Thymus (tissue), 11 donors: Measurements from ENCODE around the gene SLC37A1. TPM values are rescaled to one million over a fixed set of nuclear protein-coding genes. Genes with fewer than 3 reads are reported as not detected.

Experiments used
- DNase-seq, 9 donors: peaks; one replicate each; pipeline ENCODE4 v3.0.0-alpha.2; 2013; ENCODE audit warnings: low spot score in 9 of 9, low read depth in 6 of 9, missing footprints in 1 of 9
- H3K27ac ChIP-seq, 2 donors: one replicate each; pipeline ENCODE4 v1.5.1; 2013; ENCODE audit warnings: control low read depth in 1 of 2, low read depth in 1 of 2, low read length in 1 of 2, mild to moderate bottlenecking in 1 of 2, moderate library complexity in 1 of 2
- H3K27me3 ChIP-seq, 2 donors: one replicate each; pipeline ENCODE4 v1.5.1; 2013; ENCODE audit warnings: low read length in 1 of 2; ENCODE audit not compliant: control insufficient read depth in 2 of 2, insufficient read depth in 1 of 2
- H3K36me3 ChIP-seq, 2 donors: one replicate each; pipeline ENCODE4 v1.5.1; 2013; ENCODE audit warnings: low read length in 1 of 2, mild to moderate bottlenecking in 1 of 2, moderate library complexity in 1 of 2; ENCODE audit not compliant: control insufficient read depth in 2 of 2, insufficient read depth in 2 of 2
- H3K4me1 ChIP-seq, 2 donors: one replicate each; pipeline ENCODE4 v1.5.1; 2013; ENCODE audit warnings: low read length in 2 of 2; ENCODE audit not compliant: control insufficient read depth in 2 of 2, insufficient read depth in 2 of 2
- H3K4me3 ChIP-seq, 2 donors: one replicate each; pipeline ENCODE4 v1.5.1; 2013; ENCODE audit warnings: low read length in 2 of 2, control low read depth in 1 of 2, mild to moderate bottlenecking in 1 of 2
- H3K9me3 ChIP-seq, 2 donors: one replicate each; pipeline ENCODE4 v1.5.1; 2013; ENCODE audit warnings: low read length in 1 of 2, mild to moderate bottlenecking in 1 of 2; ENCODE audit not compliant: control insufficient read depth in 2 of 2, insufficient read depth in 1 of 2
- WGBS: extraction: QIAGEN DNeasy Blood & Tissue Kit; methylation state at CpG from one replicate; pipeline ENCODE4 v1.1.7; 2013; 5-methylcytosine and 5-hydroxymethylcytosine counted together
- polyA plus RNA-seq: library from polyadenylated mRNA; stranded (reverse); fragments of 200-250 nt; gene quantifications from one replicate; pipeline ENCODE4 v1.2.3, GENCODE V29; 2013
- total RNA-seq: library from RNA; stranded (reverse); fragments of 120-200 nt; gene quantifications from one replicate; pipeline ENCODE4 v1.2.4, GENCODE V29; 2013
- donor health status: healthy.

The SLC37A1 gene
- total and polyA plus RNA-seq, 2 donors, result 9.0 to 9.2 TPM

DNA sequence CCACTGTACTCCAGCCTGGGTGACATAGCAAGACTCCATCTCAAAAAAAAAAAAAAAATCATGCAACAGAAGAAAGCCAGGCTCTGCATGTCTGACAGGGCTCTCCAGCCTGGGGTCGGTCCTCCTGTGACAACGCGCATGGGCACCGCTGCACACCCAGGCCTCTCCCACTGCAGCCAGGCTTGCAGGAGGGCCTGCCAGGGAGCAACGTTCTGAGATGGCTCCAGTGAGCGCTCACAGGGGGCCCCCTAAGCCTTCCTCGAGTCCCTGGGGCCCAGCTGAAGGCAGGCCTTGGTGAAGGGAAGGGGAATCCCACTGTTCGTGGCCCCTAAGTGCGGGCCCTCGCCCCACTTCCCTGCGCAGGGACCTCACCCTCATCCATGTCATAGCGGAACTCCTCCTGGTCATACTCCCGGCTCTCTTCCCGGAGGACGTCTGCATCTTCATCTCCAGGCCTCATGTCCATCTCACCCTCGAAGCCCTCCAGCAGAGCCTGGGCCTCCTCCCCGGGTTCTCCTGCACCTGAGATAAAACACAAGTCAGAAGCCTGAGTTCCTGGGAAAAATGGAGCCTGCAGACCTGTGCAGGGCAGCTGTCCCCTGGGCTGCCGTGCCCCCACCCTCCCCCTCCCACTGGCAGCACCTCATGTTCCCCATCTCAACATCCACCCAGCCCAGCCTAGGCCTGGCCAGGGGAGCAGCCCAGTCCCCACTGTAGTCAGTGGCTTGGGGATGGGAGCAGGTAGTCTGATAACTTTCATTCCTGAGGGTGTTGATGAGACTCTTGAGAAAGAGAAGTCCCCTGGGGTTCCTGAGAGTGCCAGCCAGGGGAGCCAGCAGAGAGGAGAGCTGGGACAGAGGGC is 37.9 kb upstream of the SLC37A1 start:
- H3K9me3 ChIP-seq, result no peaks in the 10 kb centered on the region

DNA sequence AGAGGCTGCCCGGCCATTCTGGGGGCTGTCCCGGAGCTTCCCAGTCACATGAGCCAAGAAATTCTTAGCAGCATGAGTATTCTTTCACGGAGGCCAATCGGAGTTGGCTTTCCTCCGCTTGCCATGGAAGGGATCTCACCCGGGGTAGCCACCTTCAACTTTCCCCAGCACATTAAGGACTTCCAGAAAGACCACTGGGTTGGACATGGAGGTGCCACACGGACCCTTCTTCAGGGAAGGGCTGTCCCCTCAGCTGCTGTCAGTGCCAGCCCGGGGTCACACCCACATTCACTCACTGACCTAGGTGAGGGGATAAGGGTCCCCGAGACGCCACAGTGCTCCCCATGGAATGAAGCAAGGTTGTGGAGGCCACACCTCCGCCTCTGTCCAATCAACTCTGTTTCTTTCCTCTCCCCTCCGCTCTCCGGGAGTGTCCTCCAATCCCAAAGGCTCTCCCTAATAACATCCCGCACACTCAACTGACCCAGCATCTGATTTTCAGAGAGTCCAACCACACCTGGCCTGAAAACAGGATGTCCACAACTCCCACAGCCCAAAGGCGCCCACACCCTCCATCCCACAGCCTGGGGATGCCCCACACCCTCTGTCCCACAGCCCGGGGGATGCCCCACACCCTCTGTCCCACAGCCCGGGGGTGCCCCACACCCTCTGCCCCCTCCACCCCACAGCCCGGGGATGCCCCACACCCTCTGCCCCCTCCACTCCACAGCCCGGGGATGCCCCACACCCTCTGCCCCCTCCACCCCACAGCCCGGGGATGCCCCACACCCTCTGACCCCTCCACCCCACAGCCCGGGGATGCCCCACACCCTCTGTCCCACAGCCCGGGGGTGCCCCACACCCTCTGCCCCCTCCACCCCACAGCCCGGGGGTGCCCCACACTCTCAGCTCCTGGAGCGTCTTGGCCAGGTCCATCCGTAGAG is 37.0 kb upstream of the SLC37A1 start:
- no peaks in the 10 kb centered on the region for H3K27me3 ChIP-seq

More for the DNA sequence above, 37.9 kb upstream of the SLC37A1 start:
- WGBS, result 96% methylated on average over 18 of the region's 18 CpGs
- Histone ChIP-seq H3K4me1 (peaks cover 0 to 30% of the 10 kb centered on the region in 2 donors), H3K27me3 (no peaks in the 10 kb centered on the region), H3K36me3 (no peaks in the 10 kb centered on the region), H3K4me3 (no peak overlapping the region), H3K27ac (no peak overlapping the region)
- DNase-seq, result no peak

DNA sequence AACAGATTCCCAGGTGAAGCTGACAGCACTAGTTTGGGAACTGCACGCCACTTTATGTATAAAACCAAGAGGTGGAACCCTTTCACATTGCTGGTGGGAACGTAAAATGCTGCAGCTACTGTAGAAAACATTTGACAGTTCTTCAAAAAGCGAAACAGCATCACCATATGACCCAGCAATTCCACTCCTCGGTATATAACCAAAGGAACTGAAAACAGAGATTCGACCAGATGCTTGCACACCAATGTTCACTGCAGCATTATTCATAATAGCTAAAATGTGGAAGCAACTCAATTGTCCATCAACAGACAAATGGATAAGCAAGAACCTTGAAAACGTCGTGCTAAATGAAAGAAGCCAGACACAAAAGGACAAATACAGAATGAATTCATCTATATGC is 35.1 kb upstream of the SLC37A1 start:
- Histone ChIP-seq H3K4me3 (no peak overlapping the region), H3K4me1 (peaks cover 0 to 14% of the 10 kb centered on the region in 2 donors), H3K27ac (no peak overlapping the region), H3K9me3 (no peaks in the 10 kb centered on the region), H3K36me3 (no peaks in the 10 kb centered on the region), H3K27me3 (no peaks in the 10 kb centered on the region)
- 92% methylated on average over 7 of the region's 7 CpGs for WGBS
- DNase-seq, result no peak

More for the DNA sequence above, 37.0 kb upstream of the SLC37A1 start:
- no peaks in the 10 kb centered on the region for H3K36me3 ChIP-seq
- no peak overlapping the region for H3K4me3 ChIP-seq
- 97% methylated on average over 25 of the region's 25 CpGs for WGBS
- no peak for DNase-seq
- H3K27ac ChIP-seq, result no peak overlapping the region
- peaks cover 0 to 23% of the 10 kb centered on the region in 2 donors for H3K4me1 ChIP-seq
- H3K9me3 ChIP-seq, result no peaks in the 10 kb centered on the region

DNA sequence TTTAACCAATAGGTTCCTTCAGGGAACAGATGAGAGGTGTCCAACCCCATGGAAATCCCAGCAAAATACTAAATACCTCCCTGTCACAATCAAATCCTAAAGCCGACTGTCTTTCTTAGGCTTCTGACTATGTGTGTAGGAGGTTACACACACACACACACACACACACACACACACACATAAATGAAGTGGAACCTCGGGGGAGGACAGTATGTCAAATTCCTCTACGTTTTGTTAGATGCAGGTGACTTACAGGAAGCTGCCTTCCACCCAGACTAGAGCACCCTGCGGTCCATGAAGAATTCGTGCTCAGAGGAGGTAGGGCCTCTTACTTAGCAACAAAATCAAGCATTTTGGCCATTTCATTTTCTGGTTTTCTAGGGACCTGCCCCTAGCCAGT is 34.1 kb upstream of the SLC37A1 start:
- 79% methylated on average over 5 of the region's 5 CpGs for WGBS
- no peak for DNase-seq
- Histone ChIP-seq H3K27me3 (no peaks in the 10 kb centered on the region), H3K9me3 (no peaks in the 10 kb centered on the region), H3K4me1 (peaks cover 0 to 4% of the 10 kb centered on the region in 2 donors), H3K4me3 (no peak overlapping the region), H3K27ac (no peak overlapping the region), H3K36me3 (no peaks in the 10 kb centered on the region)

DNA sequence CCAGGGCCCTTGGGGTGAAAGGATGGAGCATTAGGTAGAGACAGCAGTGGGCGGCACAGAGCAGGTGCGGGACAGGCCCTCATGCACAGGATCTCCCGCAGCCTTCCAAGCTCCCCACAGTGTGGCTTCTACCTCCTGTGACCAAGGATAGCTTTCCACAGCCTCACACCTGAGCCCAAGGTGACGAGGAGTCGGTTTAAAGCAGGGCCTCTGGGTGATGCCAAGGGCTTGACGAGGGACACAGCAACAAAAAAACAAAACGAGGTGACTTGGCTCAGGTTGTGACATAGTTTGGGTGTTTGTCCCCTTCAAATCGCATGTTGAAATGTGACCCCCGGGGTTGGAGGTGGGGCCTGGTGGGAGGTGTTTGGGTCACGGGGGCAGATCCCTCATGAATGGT is 32.9 kb upstream of the SLC37A1 start:
- Histone ChIP-seq H3K27me3 (no peaks in the 10 kb centered on the region), H3K36me3 (no peaks in the 10 kb centered on the region), H3K4me1 (peaks cover 0 to 12% of the 10 kb centered on the region in 2 donors), H3K27ac (no peak overlapping the region), H3K4me3 (no peak overlapping the region), H3K9me3 (no peaks in the 10 kb centered on the region)
- 97% methylated on average over 10 of the region's 10 CpGs for WGBS
- DNase-seq, result no peak

DNA sequence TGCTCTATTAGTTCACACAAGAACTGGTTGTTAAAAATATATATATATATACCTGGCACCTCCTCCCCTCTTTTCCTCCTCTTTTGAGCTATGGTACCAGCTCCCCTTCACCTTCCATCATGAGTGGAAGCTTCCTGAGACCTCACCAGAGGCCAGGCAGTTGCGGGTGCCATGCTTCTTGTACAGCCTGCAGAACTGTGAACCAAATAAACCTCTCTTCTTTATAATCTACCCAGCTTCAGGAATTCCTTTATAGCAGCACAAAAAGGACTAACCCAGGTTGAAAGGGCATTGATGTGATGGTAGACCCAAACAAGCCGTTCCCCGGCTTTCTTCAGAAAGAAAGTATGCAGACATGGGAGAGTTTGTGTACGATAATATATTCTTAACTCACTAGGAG is 32.5 kb upstream of the SLC37A1 start:
- H3K9me3 ChIP-seq, result no peaks in the 10 kb centered on the region
- no peak overlapping the region for H3K4me3 ChIP-seq
- H3K36me3 ChIP-seq, result no peaks in the 10 kb centered on the region
- H3K27ac ChIP-seq, result no peak overlapping the region
- no peaks in the 10 kb centered on the region for H3K27me3 ChIP-seq
- WGBS, result 98% methylated on average over 4 of the region's 4 CpGs
- peaks cover 0 to 16% of the 10 kb centered on the region in 2 donors for H3K4me1 ChIP-seq
- DNase-seq, result no peak

DNA sequence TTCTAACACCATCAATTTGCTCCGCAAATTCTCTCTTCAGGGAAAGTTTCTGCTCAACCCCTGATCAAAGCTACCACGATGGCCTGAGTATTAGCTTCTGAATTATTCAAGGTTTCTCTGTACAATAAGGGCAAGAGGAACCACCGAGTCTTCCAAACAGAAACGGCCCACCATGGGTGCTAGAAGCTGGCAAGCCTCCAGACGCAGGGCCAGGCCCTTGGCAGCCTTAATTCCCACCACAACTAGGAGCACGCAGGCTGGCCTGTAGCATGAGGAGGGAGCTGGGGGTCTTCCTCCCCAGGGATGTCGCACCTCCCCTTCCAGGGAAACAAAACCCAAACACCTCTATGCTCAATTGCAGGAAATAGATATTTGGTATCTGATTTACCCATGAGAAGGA is 28.7 kb upstream of the SLC37A1 start:
- H3K4me3 ChIP-seq, result no peak overlapping the region
- peaks cover 8 to 22% of the 10 kb centered on the region in 2 donors for H3K4me1 ChIP-seq
- H3K9me3 ChIP-seq, result peaks cover 0 to 6% of the 10 kb centered on the region in 2 donors
- no peaks in the 10 kb centered on the region for H3K36me3 ChIP-seq
- 97% methylated on average over 7 of the region's 7 CpGs for whole genome bisulfite sequencing
- no peak overlapping the region for H3K27ac ChIP-seq
- H3K27me3 ChIP-seq, result no peaks in the 10 kb centered on the region
- no peak for DNase-seq

DNA sequence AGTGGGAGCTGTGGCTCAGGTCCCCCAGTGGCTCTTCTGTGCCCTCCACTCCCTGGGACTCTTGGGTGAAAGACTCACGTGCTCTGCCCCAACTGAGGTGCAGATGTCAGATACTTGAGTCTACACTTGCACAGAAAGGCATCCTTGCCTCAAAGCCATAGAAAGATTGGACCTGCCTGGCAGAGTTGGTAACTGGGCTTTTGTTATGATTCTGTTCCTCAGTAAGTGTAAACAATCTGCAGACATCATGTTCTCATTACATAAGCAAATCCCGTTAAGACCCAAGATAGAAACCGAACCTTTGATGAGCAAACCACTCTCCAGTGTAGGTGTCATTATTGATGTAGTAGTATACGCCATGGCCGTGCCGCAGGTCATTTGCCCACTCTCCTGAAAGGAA is 27.6 kb upstream of the SLC37A1 start:
- DNase-seq, result peak in 1 of 9 donors; percentile 66
- no peaks in the 10 kb centered on the region for H3K27me3 ChIP-seq
- peak overlapping the region in 1 of 2 donors; percentile 95 for H3K27ac ChIP-seq
- WGBS, result 76% methylated on average over 6 of the region's 6 CpGs
- peaks cover 0 to 6% of the 10 kb centered on the region in 2 donors for H3K9me3 ChIP-seq
- peaks cover 8 to 21% of the 10 kb centered on the region in 2 donors for H3K4me1 ChIP-seq
- no peaks in the 10 kb centered on the region for H3K36me3 ChIP-seq
- no peak overlapping the region for H3K4me3 ChIP-seq

DNA sequence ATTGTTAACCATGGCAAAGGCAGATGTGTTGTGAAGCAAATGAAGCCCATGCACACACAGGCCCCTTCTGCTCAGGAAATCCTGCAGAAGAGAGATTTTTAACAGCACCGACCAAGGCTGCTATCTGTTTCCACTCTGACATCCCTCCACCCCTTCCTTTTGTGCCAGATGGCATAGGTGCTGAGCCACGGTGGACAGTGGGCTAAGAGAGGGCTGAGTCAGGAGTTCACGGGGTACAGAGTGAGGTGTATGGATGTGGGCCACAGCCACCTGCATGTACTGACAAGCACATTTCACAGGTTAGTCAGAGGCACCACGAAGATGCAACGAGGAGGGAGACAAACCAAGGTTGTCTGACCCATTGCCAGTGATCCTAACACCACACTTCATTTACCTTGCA is 27.1 kb upstream of the SLC37A1 start:
- Histone ChIP-seq H3K27me3 (no peaks in the 10 kb centered on the region), H3K36me3 (no peaks in the 10 kb centered on the region), H3K9me3 (peaks cover 0 to 6% of the 10 kb centered on the region in 2 donors), H3K27ac (peak overlapping the region in 1 of 2 donors; percentile 95), H3K4me3 (no peak overlapping the region), H3K4me1 (peaks cover 8 to 21% of the 10 kb centered on the region in 2 donors)
- DNase-seq, result peak in 2 of 9 donors; percentile 48 to 53
- WGBS, result 7% methylated on average over 5 of the region's 5 CpGs
